ENCODE data around the gene CCIN. TPM values are rescaled to one million over a fixed set of nuclear protein-coding genes. Genes with fewer than 3 reads are reported as not detected.

CCIN gene
- polyA plus RNA-seq, 2 of the 4 experiments (the other 2 are of a cell fraction): not detected

DNA sequence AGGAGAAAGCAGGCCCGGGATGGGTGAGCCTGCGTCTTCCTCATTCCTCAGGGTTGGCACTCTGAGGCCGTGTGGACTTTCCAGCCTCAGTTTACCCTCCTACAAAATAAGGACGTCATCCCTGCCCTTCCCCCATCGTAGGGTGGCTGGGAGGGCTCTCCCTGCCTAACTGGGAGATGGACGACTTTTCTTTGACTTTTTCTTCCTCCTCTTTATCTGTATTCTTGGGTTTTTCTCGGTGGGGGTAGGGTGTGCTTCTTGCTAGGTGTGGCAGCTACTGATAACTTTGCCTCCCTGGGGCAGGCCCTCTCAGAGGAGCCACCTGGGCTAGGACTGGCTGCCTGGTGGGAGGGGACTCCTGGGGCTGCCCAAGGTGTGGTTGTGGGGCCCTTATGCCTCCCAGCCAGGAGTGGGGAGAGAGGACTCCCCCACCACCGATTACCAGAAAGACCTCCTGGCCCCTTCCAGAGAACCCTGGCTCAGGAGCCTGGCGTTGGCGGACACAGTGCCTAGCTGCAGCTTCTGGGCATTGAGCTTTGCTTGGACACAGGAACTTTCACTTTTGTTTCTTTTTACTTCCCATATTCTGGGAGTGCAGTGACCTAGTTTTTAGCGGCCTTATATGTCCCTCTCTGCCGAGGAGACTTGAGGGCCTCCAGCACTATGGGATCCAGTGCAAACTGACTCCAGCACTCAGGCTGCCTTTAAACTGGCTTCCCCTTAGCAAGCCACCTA, 26.5 kb upstream of the CCIN start (continued):
- TF ChIP-seq NPAS2 (CRISPR knock-in tag; IDR thresholded peaks at IDR 0.05; ENCODE audit: borderline replicate concordance) (no peak), FOXS1 (CRISPR knock-in tag; IDR thresholded peaks at IDR 0.05) (no peak), TP53 (CRISPR knock-in tag; IDR thresholded peaks at IDR 0.05) (no peak), ZNF302 (CRISPR knock-in tag; IDR thresholded peaks at IDR 0.05) (no peak)
- TF ChIP-seq, protein P1, sequence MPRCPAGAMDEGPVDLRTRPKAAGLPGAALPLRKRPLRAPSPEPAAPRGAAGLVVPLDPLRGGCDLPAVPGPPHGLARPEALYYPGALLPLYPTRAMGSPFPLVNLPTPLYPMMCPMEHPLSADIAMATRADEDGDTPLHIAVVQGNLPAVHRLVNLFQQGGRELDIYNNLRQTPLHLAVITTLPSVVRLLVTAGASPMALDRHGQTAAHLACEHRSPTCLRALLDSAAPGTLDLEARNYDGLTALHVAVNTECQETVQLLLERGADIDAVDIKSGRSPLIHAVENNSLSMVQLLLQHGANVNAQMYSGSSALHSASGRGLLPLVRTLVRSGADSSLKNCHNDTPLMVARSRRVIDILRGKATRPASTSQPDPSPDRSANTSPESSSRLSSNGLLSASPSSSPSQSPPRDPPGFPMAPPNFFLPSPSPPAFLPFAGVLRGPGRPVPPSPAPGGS (IDR thresholded peaks at IDR 0.05): no peak

DNA sequence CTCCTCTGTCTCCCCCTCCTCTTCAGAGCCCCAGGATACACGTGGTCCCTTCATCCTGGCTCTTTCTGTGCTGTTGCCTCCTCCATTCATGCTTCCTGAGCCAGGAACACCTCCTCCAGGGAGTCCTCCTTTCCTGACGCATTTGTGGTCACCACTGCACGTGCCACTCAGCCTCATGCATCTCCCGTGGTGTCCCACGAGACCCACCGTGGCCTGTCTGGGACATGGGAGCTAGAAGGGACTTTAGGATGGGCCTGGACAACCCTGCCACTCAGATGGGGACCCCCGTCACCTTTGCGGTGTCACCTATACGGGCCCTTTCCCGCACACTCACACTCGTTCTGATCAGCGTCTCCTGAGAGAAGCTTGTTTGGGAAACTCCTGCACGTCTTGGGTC, 25.9 kb upstream of the CCIN start:
- 0 out of 6 replicates have a peak overlapping the region, but pooled peaks of 1 of the 2 experiments have one; percentile 43 for H3K27ac ChIP-seq
- TF ChIP-seq, protein P2, sequence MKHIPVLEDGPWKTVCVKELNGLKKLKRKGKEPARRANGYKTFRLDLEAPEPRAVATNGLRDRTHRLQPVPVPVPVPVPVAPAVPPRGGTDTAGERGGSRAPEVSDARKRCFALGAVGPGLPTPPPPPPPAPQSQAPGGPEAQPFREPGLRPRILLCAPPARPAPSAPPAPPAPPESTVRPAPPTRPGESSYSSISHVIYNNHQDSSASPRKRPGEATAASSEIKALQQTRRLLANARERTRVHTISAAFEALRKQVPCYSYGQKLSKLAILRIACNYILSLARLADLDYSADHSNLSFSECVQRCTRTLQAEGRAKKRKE (CRISPR knock-in tag; IDR thresholded peaks at IDR 0.05; ENCODE audit: low read depth): no peak
- peak; percentile 53 for TF ChIP-seq ZFP36 (IDR thresholded peaks at IDR 0.05; ENCODE audit: borderline replicate concordance, partially characterized antibody)
- ChIA-PET POLR2A (no interaction called here), CTCF (interaction anchor here (1.0 to 9.9 kb wide), 9 partner anchors 19 to 197 kb away, joined by 3 to 176 read pairs (median 4); partner anchors contain the start of genes CCIN and CLTA)
- peaks cover 13% of the 10 kb centered on the region for H3K4me1 ChIP-seq
- H3K4me3 ChIP-seq: no peak overlapping the region
- no peak for FAIRE-seq
- DNase-seq (ENCODE audit: low read depth in 1 of 2, low spot score in 1 of 2): no peak
- H3K9me3 ChIP-seq: peaks cover 12% of the 10 kb centered on the region; the same call in 2 of the 3 replicates
- ATAC-seq: no peak
- H3K4me2 ChIP-seq: no peak overlapping the region
- WGBS (ENCODE audit: missing lambda C conversion rate): 79% methylated on average over 13 of the region's 13 CpGs

DNA sequence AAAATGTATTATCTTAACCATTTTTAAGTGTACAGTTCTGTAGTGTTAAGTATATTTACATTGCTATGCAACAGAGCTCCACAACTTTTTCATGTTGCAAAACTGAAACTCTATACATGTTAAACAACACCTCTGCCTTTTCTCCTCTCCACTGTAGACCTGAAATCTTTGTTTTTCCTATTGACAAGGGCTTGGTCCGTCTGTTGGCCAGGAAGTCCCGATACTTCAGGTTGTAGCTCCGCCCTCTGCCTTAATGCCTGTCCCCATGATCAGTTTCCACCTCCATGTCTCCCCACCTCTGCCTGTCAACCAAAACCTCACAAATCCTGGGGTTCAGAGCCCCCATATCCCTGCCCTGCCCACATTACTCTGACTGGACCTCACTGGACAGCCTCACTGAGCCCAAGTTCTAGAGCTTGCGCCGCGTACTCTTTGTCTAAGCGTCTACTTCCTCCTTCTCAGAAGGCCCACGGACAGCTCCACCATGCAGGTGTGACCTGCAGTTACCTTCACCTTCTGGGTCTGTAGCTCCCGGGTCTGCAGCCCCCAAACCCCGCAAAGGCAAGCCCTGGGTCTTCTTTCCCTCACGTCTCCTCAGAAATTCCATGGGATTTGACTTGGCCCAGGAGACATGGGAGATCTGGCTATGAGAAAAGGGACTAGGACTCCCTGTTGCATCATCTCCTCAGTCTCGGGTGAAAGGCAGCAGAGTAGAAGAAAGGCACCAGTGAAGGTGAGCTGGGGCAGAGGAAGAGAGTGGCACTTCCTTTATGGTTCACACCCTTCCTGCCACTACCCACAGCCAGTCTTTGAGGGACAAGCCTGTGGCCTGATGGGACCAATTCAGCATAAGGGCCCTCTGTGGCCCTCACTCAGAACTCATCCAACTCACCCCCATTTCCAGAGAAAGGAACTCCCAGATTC, 24.6 kb upstream of the CCIN start:
- 81% methylated on average over 12 of the region's 12 CpGs for WGBS (ENCODE audit: missing lambda C conversion rate)
- Histone ChIP-seq H3K9me3 (peaks cover 12% of the 10 kb centered on the region; the same call in 2 of the 3 replicates), H3K4me1 (peaks cover 26% of the 10 kb centered on the region), H3K27ac (no peak overlapping the region), H3K4me3 (no peak overlapping the region), H3K4me2 (no peak overlapping the region)
- ChIA-PET CTCF (interaction anchor here (0.9 to 9.9 kb wide), 8 partner anchors 20 to 199 kb away, joined by 3 to 176 read pairs (median 4); partner anchors contain the start of genes CCIN and CLTA), POLR2A (interaction anchor here (0.7 kb wide), 1 partner anchor 46 kb away, joined by 4 read pairs; the partner anchor contains the start of gene CLTA)
- no peak for DNase-seq (ENCODE audit: low read depth in 1 of 2, low spot score in 1 of 2)
- FAIRE-seq: no peak
- no peak for ATAC-seq
- TF ChIP-seq NFE2L2 (conservative IDR thresholded peaks at IDR 0.05; ENCODE audit: low read length): no peak
- TF ChIP-seq FOXS1 (CRISPR knock-in tag; IDR thresholded peaks at IDR 0.05): no peak
- no peak for TF ChIP-seq SMC3 (IDR thresholded peaks at IDR 0.05)
- TF ChIP-seq ZSCAN20 (CRISPR knock-in tag; IDR thresholded peaks at IDR 0.05): no peak
- no peak for TF ChIP-seq RFX5 (IDR thresholded peaks at IDR 0.05)
- no peak for TF ChIP-seq ESRRA (IDR thresholded peaks at IDR 0.05; ENCODE audit: borderline replicate concordance, low read length)
- TF ChIP-seq EP300 (IDR thresholded peaks at IDR 0.05): no peak
- no peak for TF ChIP-seq GATA3 (IDR thresholded peaks at IDR 0.05; ENCODE audit: borderline replicate concordance)
- no peak for TF ChIP-seq HOXB5 (CRISPR knock-in tag; IDR thresholded peaks at IDR 0.05)
- no peak for TF ChIP-seq ZNF302 (CRISPR knock-in tag; IDR thresholded peaks at IDR 0.05)
- no peak for TF ChIP-seq MAX (IDR thresholded peaks at IDR 0.05)
- TF ChIP-seq CBX8 (IDR thresholded peaks at IDR 0.05): no peak
- TF ChIP-seq MAFK (IDR thresholded peaks at IDR 0.05; ENCODE audit: partially characterized antibody): no peak
- TF ChIP-seq, protein P3, sequence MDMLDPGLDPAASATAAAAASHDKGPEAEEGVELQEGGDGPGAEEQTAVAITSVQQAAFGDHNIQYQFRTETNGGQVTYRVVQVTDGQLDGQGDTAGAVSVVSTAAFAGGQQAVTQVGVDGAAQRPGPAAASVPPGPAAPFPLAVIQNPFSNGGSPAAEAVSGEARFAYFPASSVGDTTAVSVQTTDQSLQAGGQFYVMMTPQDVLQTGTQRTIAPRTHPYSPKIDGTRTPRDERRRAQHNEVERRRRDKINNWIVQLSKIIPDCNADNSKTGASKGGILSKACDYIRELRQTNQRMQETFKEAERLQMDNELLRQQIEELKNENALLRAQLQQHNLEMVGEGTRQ (IDR thresholded peaks at IDR 0.05): no peak
- TF ChIP-seq HDAC2 (IDR thresholded peaks at IDR 0.05): no peak
- no peak for TF ChIP-seq KDM1A (IDR thresholded peaks at IDR 0.05; ENCODE audit: low read depth)
